ENCODE measurements around the gene AIFM1. TPM values are rescaled to one million over a fixed set of nuclear protein-coding genes. Genes with fewer than 3 reads are reported as not detected.

The AIFM1 gene
- total and polyA plus RNA-seq, 4 donors, result 14.4 to 35.8 (median 31.2) TPM

DNA sequence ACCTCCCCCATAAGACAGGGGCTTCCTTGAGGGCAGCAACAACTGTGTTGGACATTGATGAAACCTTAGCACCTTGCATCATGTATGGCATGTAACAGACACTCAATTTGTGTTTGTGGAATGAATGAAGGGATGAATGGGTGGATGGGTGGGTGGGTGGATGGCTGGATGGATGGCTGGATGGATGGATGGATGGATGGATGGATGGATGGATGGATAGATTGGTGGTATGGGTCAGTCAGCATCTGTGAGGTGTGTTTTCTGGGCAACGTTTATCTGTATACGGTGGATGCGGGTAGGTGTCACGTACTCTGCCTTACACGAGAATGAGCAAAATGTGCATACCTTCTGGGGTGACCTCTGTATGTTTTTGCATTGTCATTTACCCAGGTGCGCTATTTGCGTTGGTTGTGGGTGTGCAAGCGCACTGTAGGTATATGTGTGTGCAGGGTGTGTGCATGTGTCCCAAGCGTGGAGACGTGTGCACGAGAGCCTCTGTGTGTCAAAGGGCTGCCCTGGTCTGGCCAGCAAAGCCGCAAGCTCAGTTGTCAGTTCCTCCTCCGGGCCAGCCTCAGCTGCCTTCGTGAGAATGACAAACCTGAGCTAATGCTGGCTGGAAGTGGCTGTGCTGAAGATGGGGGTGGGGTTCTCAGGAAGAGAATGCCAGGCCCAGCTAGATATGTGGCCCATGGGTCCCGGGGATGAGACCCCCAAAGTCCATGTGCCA is 81.8 kb downstream of the AIFM1 start:
- Histone ChIP-seq H3K9me3 (ENCODE audit: control insufficient read depth in 4 of 4, insufficient read depth in 3 of 4, low read length in 3 of 4) (peaks cover 0 to 2% (median 0%) of the 10 kb centered on the region in 4 donors), H3K27me3 (ENCODE audit: control insufficient read depth in 3 of 3, insufficient read depth in 3 of 3, low read length in 2 of 3) (peaks cover 0 to 5% (median 4%) of the 10 kb centered on the region in 3 donors), H3K27ac (ENCODE audit: low read depth in 1 of 2, low read length in 1 of 2) (peak overlapping the region in 1 of 2 donors; percentile 52), H3K4me1 (ENCODE audit: control insufficient read depth in 5 of 5, insufficient read depth in 5 of 5, low read length in 5 of 5) (peaks cover 0 to 22% (median 0%) of the 10 kb centered on the region in 5 donors), H3K36me3 (ENCODE audit: control insufficient read depth in 4 of 4, insufficient read depth in 4 of 4, low read length in 4 of 4) (no peaks in the 10 kb centered on the region), H3K9ac (ENCODE audit: insufficient read depth in 1 of 2, low read length in 2 of 2) (no peak overlapping the region), H3K4me3 (no peak overlapping the region)
- 56 to 71% methylated on average over 14 to 15 of the region's 15 CpGs for WGBS, 2 donors
- TF ChIP-seq, protein P1, sequence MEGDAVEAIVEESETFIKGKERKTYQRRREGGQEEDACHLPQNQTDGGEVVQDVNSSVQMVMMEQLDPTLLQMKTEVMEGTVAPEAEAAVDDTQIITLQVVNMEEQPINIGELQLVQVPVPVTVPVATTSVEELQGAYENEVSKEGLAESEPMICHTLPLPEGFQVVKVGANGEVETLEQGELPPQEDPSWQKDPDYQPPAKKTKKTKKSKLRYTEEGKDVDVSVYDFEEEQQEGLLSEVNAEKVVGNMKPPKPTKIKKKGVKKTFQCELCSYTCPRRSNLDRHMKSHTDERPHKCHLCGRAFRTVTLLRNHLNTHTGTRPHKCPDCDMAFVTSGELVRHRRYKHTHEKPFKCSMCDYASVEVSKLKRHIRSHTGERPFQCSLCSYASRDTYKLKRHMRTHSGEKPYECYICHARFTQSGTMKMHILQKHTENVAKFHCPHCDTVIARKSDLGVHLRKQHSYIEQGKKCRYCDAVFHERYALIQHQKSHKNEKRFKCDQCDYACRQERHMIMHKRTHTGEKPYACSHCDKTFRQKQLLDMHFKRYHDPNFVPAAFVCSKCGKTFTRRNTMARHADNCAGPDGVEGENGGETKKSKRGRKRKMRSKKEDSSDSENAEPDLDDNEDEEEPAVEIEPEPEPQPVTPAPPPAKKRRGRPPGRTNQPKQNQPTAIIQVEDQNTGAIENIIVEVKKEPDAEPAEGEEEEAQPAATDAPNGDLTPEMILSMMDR (IDR thresholded peaks at IDR 0.05; ENCODE audit: control extremely low read depth, extremely low read depth), result no peak
- DNase-seq (no peak), ATAC-seq (ENCODE audit: insufficient read depth, low FRiP score) (no peak)

- ATAC-seq (ENCODE audit: insufficient read depth, low FRiP score) (no peak), DNase-seq (no peak)
- TF ChIP-seq, protein P1 (IDR thresholded peaks at IDR 0.05; ENCODE audit: control extremely low read depth, extremely low read depth), result no peak
- peaks cover 0 to 2% (median 0%) of the 10 kb centered on the region in 4 donors for H3K9me3 ChIP-seq (ENCODE audit: control insufficient read depth in 4 of 4, insufficient read depth in 3 of 4, low read length in 3 of 4)
- 0 to 42% methylated on average over 3 to 7 of the region's 7 CpGs for WGBS, 2 donors
- peaks cover 0 to 5% (median 4%) of the 10 kb centered on the region in 3 donors for H3K27me3 ChIP-seq (ENCODE audit: control insufficient read depth in 3 of 3, insufficient read depth in 3 of 3, low read length in 2 of 3)
- H3K4me3 ChIP-seq, result no peak overlapping the region
- no peak overlapping the region for H3K9ac ChIP-seq (ENCODE audit: insufficient read depth in 1 of 2, low read length in 2 of 2)
- H3K36me3 ChIP-seq (ENCODE audit: control insufficient read depth in 4 of 4, insufficient read depth in 4 of 4, low read length in 4 of 4), result no peaks in the 10 kb centered on the region
- no peak overlapping the region for H3K27ac ChIP-seq (ENCODE audit: low read depth in 1 of 2, low read length in 1 of 2)
- H3K4me1 ChIP-seq (ENCODE audit: control insufficient read depth in 5 of 5, insufficient read depth in 5 of 5, low read length in 5 of 5), result peaks cover 0 to 22% (median 0%) of the 10 kb centered on the region in 5 donors
Observed at GRCh38 chrX:130083107-130083490, 82.5 kb downstream of the AIFM1 start.

DNA sequence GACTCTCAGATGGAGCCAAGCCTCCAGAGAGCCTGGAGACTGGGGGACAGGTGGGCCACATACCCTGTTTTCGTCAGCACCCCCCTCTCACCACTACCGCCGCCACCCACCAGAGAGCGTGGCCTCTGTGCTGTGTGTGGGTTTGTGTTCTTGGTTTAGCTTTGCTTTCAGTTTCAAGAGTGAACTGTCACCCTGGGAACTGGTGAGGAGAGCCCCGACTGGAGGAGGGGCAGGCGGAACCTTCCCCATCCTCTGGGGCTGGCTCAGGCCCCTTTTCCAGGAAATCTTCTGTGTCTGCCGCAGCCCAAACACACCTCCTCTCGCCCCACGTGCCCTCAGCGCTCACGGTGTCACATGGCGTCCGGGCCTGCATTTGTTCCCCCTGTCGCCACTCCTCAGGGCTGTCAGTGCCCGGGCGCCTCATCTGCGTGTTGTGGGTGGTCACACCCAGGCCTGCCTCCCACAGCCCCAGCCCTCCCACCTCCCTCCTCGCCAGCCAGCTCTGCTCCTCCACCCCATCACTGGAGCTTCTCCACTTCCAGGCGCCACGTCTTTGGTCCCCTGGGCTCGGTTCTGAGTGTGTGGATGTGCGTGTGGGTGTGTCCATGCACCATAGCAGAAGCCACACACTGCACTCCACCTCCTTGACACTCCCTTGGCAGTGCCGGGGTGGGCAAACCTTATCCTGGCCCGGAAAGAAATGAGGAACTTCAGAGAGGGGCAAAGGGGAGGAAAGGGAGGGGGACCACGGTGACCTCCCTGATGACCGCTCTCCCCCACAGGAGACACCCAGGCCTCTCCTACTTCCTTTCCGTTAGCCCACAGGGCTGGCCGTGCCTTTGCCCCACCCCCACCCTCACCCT is 83.2 kb downstream of the AIFM1 start:
- Histone ChIP-seq H3K4me1 (ENCODE audit: control insufficient read depth in 5 of 5, insufficient read depth in 5 of 5, low read length in 5 of 5) (peaks cover 0 to 22% (median 0%) of the 10 kb centered on the region in 5 donors), H3K4me3 (no peak overlapping the region), H3K9me3 (ENCODE audit: control insufficient read depth in 4 of 4, insufficient read depth in 3 of 4, low read length in 3 of 4) (peaks cover 0 to 2% (median 0%) of the 10 kb centered on the region in 4 donors), H3K27ac (ENCODE audit: low read depth in 1 of 2, low read length in 1 of 2) (peak overlapping the region in 1 of 2 donors; percentile 69), H3K9ac (ENCODE audit: insufficient read depth in 1 of 2, low read length in 2 of 2) (no peak overlapping the region), H3K27me3 (ENCODE audit: control insufficient read depth in 3 of 3, insufficient read depth in 3 of 3, low read length in 2 of 3) (peaks cover 0 to 5% (median 4%) of the 10 kb centered on the region in 3 donors), H3K36me3 (ENCODE audit: control insufficient read depth in 4 of 4, insufficient read depth in 4 of 4, low read length in 4 of 4) (no peaks in the 10 kb centered on the region)
- DNase-seq, result peak in 1 of 3 donors; percentile 30
- peak; percentile 20 for ATAC-seq (ENCODE audit: insufficient read depth, low FRiP score)
- 12 to 42% methylated on average over 14 to 28 of the region's 28 CpGs for WGBS, 2 donors
- TF ChIP-seq, protein P1 (IDR thresholded peaks at IDR 0.05; ENCODE audit: control extremely low read depth, extremely low read depth), result no peak

Data from lung (tissue), 12 donors.